Activated CD4-positive, alpha-beta T cell treated with anti-CD3 and anti-CD28 coated beads, Interleukin-2, amount 10 ng/mL, durations not matched to agents 24 days and 14 days (primary cell): ENCODE measurements around the gene GMDS. TPM values are rescaled to one million over a fixed set of nuclear protein-coding genes. Genes with fewer than 3 reads are reported as not detected.
A peak's percentile ranks its signal among the peaks of the same experiment; 100 is the strongest.

ENCODE experiments used
- DNase-seq: peaks from one replicate; pipeline ENCODE4 v3.0.0; 2022
- H3K27ac Mint-ChIP-seq: one replicate; pipeline ENCODE4 v1.8.0; 2022; ENCODE audit warnings: mild to moderate bottlenecking, mixed read lengths
- H3K27me3 Mint-ChIP-seq: one replicate; pipeline ENCODE4 v1.8.0; 2022; ENCODE audit warnings: mixed read lengths
- H3K36me3 Mint-ChIP-seq: one replicate; pipeline ENCODE4 v1.8.0; 2022; ENCODE audit warnings: low read depth, mild to moderate bottlenecking, mixed read lengths
- H3K4me1 Mint-ChIP-seq: one replicate; pipeline ENCODE4 v1.8.0; 2021; ENCODE audit warnings: mixed read lengths
- H3K4me3 Mint-ChIP-seq: one replicate; pipeline ENCODE4 v1.8.0; 2022; ENCODE audit warnings: mild to moderate bottlenecking, moderate library complexity, mixed read lengths
- H3K9me3 Mint-ChIP-seq: one replicate; pipeline ENCODE4 v1.8.0; 2021; ENCODE audit warnings: mixed read lengths
- intact Hi-C: fragments of 100-400 bp; cut with micrococcal nuclease; formaldehyde crosslinking; loops from one replicate; pipeline ENCODE4 v1.15.1; 2023
- total RNA-seq: library from RNA; stranded (reverse); gene quantifications from 2 replicates; pipeline ENCODE4 v1.2.3, GENCODE V29; 2022

Gene GMDS
- total RNA-seq, 1 donor from 2014 or later, result 47.4 TPM

- Mint-ChIP-seq H3K9me3 (no peaks in the 10 kb centered on the region), H3K36me3 (no peaks in the 10 kb centered on the region), H3K27ac (no peak overlapping the region), H3K27me3 (peaks cover 62% of the 10 kb centered on the region), H3K4me1 (peaks cover 6% of the 10 kb centered on the region), H3K4me3 (no peak overlapping the region)
- no peak for DNase-seq
- intact Hi-C loops, result no loop called here
Observed at GRCh38 chr6:1620504-1621069, 624.8 kb downstream of the GMDS start.

GRCh38 chr6:1619673-1620503, 625.5 kb downstream of the GMDS start:
- H3K9me3 Mint-ChIP-seq, result no peaks in the 10 kb centered on the region
- no peaks in the 10 kb centered on the region for H3K36me3 Mint-ChIP-seq
- intact Hi-C loops, result no loop called here

DNA sequence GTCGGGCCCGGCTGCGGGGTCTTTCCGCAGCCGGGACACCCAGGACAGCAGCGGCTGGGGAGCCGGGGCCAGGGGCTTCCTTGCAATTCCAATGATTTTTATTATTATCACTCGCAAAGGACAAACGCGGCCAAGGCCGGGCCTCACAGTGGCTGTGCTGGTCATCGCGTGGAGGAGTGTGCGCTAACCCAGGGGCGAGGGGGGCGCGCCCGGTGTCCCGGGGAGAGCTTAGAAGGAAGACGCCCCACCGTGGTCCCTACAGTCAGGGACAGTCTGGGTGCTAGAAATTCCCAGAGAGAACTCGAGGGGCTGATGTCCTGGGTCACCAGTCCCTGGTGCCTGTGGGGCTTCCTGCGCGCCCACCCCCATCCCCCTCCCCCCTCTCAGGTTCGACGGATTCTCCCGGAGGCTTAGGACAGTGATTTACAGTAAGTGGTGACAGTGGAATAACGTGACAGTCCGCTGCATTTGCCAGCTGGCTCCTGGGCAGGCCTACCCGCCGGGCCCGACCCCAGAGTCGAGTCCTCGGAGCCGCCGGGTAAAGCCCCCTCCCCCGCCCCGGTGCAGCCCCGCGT, 626.2 kb downstream of the GMDS start:
- Mint-ChIP-seq H3K4me1 (no peaks in the 10 kb centered on the region), H3K9me3 (no peaks in the 10 kb centered on the region), H3K27me3 (peaks cover 59% of the 10 kb centered on the region), H3K36me3 (no peaks in the 10 kb centered on the region), H3K27ac (no peak overlapping the region), H3K4me3 (no peak overlapping the region)
- intact Hi-C loops, result no loop called here
- DNase-seq, result no peak

More at GRCh38 chr6:1619673-1620503, 625.5 kb downstream of the GMDS start:
- Mint-ChIP-seq H3K4me3 (no peak overlapping the region), H3K27ac (no peak overlapping the region), H3K4me1 (no peaks in the 10 kb centered on the region), H3K27me3 (peaks cover 59% of the 10 kb centered on the region)
- peak; percentile 62 for DNase-seq

DNA sequence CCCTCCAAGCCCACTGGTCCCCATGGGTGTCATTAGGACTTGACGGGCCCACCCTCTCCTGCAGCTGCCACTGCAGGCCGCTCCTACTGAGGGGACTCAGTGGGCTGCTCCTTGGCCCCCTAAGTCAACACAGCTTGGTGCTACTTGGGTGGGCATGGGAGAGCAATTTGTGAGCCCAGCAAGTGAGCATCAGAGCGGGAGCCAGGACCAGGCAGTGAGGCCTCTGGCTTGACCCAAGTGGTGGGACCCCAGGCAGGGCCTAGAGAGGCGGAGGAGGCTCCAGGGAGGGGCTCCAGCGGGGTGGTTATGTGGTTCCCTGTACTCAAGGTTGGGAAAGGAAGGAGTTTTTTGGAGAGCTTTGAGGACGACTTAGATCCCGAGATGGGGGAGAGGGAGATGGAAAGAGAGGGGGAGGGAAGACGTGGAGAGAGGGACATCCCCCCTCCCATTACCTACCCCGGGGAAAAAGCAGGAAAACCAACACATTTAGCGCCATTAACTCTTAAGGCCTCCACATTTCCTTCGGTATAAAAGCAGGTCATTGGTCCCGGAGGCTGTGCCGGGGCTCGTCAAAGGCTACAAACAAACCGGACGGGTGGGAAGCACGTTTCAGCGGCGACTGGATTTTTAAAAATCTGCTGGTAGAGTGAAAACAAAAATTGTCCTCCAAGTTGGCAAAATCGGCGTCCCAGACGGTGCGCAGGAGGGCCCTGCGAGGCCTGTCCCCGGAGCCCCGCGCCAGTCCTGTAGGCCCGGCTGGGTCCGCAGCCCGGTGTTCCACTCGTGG, 626.9 kb downstream of the GMDS start:
- no peaks in the 10 kb centered on the region for H3K36me3 Mint-ChIP-seq
- DNase-seq, result no peak
- H3K27ac Mint-ChIP-seq, result no peak overlapping the region
- no peaks in the 10 kb centered on the region for H3K9me3 Mint-ChIP-seq
- H3K27me3 Mint-ChIP-seq, result peaks cover 59% of the 10 kb centered on the region
- no peak overlapping the region for H3K4me3 Mint-ChIP-seq
- H3K4me1 Mint-ChIP-seq, result no peaks in the 10 kb centered on the region
- intact Hi-C loops, result no loop called here

GRCh38 chr6:1617466-1618310, 627.7 kb downstream of the GMDS start:
- Mint-ChIP-seq H3K36me3 (no peaks in the 10 kb centered on the region), H3K27ac (no peak overlapping the region), H3K27me3 (peaks cover 60% of the 10 kb centered on the region)

DNA sequence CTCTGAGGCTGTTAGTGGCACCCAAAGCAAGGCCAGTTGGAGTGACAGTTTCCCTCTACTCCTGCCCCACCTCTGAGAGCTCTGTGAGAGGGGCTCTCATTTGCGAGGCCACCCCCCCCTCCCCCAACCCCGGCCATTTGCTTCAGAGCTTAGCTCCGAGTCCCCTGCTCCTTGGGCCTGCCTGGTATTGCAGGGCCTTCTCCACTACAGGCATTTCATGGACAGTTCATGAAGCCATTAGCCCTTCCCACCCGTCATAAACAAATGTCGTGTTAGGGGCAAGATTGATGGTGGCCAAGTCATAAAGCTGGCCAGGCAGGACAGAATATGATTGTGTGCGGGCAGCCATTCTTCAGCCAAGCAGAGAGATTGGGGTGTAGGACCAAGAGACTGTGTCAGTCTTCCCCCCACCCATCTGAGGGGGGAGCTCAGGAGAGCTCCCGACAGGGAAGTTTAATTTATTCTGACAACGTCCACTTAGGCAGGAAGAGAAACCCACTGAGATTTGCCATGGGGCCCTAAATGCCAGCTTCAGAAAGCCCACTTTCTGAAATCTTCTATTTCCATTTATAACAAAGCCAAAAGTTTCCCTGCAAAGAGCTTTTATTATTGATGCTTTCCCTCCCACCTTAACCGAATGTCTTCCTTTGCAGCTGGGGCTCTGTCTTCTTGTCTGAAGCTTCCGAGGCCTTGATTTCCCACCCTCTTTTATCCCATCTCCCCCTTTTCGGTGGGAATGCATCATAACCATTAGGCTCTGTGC, 628.5 kb downstream of the GMDS start:
- peaks cover 61% of the 10 kb centered on the region for H3K27me3 Mint-ChIP-seq
- H3K4me1 Mint-ChIP-seq, result peaks cover 6% of the 10 kb centered on the region

More at GRCh38 chr6:1617466-1618310, 627.7 kb downstream of the GMDS start:
- intact Hi-C loops, result no loop called here
- Mint-ChIP-seq H3K4me1 (no peaks in the 10 kb centered on the region), H3K9me3 (no peaks in the 10 kb centered on the region), H3K4me3 (no peak overlapping the region)
- DNase-seq, result no peak

GRCh38 chr6:1615853-1616420, 629.5 kb downstream of the GMDS start:
- intact Hi-C loops, result no loop called here
- Mint-ChIP-seq H3K36me3 (peaks cover 4% of the 10 kb centered on the region), H3K27ac (no peak overlapping the region), H3K9me3 (no peaks in the 10 kb centered on the region), H3K4me1 (peaks cover 7% of the 10 kb centered on the region), H3K27me3 (peaks cover 55% of the 10 kb centered on the region), H3K4me3 (no peak overlapping the region)
- no peak for DNase-seq

More for the DNA sequence above, 628.5 kb downstream of the GMDS start:
- intact Hi-C loops, result no loop called here
- no peak overlapping the region for H3K4me3 Mint-ChIP-seq
- H3K9me3 Mint-ChIP-seq, result no peaks in the 10 kb centered on the region
- peaks cover 3% of the 10 kb centered on the region for H3K36me3 Mint-ChIP-seq
- no peak for DNase-seq
- H3K27ac Mint-ChIP-seq, result no peak overlapping the region

DNA sequence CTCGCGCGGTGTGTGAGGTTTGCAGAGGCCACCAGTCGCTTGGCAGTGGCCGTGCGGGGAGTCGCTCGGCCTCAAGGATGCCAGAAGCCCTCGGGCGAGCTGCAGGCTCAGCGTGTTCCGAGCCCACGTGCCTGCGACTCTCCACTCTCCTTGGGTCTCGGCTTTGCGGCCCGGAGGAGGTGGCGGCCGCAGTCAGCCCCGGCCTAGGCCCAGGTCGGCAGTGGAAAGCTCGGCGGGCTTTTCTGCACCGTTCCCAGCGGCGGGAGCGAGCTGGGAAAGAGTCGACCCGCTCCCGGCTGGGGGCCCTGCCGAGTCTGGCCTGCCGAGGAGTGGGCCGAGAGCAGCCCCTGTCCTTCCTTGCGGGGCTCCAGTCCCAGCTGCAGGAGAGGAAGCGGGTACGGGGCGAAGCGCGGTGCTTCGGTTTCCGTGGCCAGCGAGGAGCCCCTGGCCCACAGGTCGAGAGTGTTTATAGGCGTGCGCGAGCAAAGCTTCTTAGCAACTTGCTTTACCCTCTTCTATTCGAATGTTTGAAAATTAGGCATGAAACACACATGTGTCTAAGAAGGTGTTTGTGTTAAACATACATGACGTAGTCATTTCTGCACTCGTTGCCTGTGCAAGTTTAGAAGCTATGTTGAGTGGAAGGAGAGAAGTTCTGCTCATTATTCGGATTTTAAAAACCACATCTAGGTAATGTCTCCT, 630.1 kb downstream of the GMDS start:
- no peak overlapping the region for H3K4me3 Mint-ChIP-seq
- no peak overlapping the region for H3K27ac Mint-ChIP-seq
- DNase-seq, result no peak
- H3K27me3 Mint-ChIP-seq, result peaks cover 59% of the 10 kb centered on the region
- peaks cover 10% of the 10 kb centered on the region for H3K4me1 Mint-ChIP-seq
- intact Hi-C loops, result no loop called here
- H3K9me3 Mint-ChIP-seq, result no peaks in the 10 kb centered on the region
- peaks cover 4% of the 10 kb centered on the region for H3K36me3 Mint-ChIP-seq

- peak; percentile 65 for DNase-seq
- H3K9me3 Mint-ChIP-seq, result no peaks in the 10 kb centered on the region
- peaks cover 57% of the 10 kb centered on the region for H3K27me3 Mint-ChIP-seq
- intact Hi-C loops, result loop anchor here (5.0 kb wide), 2 partner anchors 302 to 1618 kb away; partner anchors contain the start of gene FOXQ1
- peaks cover 4% of the 10 kb centered on the region for H3K36me3 Mint-ChIP-seq
- peaks cover 10% of the 10 kb centered on the region for H3K4me1 Mint-ChIP-seq
- H3K4me3 Mint-ChIP-seq, result no peak overlapping the region
- no peak overlapping the region for H3K27ac Mint-ChIP-seq
Observed at GRCh38 chr6:1614448-1615150, 630.8 kb downstream of the GMDS start.

DNA sequence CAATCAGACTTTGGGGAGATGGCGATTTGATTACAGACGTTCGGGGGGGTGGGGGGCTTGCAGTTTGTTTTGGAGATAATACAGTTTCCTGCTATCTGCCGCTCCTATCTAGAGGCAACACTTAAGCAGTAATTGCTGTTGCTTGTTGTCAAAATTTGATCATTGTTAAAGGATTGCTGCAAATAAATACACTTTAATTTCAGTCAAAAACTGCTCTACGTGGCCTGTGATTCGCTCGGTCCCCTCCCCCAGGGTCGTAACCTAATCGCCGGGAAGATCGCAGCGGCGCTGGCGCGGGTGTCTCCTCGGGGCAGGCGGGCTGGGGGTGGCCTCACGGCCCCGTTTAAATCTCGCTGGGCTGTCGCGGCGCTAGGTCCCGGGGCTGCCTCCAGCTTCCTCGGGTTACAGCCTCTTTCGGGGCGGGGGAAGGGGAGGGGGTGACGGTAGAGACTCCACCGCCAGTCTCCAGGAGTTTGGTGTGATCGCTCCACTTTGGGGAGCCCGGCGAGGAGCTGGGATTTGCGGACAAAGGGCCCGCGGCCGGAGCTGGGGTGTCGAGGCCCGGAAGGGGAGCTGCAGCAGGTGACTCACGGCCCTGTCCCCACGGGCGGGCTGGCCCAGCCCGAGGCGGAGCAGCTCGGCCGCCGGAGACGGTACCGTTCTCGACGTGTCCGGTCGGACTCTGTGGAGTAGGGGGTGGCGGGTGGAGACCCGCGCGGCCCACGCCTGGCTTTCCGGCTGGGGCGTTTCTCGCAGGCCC, 631.5 kb downstream of the GMDS start:
- H3K9me3 Mint-ChIP-seq, result no peaks in the 10 kb centered on the region
- peak overlapping the region; percentile 40 for H3K27ac Mint-ChIP-seq
- intact Hi-C loops, result loop anchor here (2.0 to 5.0 kb wide), 3 partner anchors 233 to 1618 kb away; partner anchors contain the start of gene FOXQ1
- no peak overlapping the region for H3K4me3 Mint-ChIP-seq
- peaks cover 60% of the 10 kb centered on the region for H3K27me3 Mint-ChIP-seq
- peaks cover 4% of the 10 kb centered on the region for H3K36me3 Mint-ChIP-seq
- no peak for DNase-seq
- H3K4me1 Mint-ChIP-seq, result peaks cover 10% of the 10 kb centered on the region

DNA sequence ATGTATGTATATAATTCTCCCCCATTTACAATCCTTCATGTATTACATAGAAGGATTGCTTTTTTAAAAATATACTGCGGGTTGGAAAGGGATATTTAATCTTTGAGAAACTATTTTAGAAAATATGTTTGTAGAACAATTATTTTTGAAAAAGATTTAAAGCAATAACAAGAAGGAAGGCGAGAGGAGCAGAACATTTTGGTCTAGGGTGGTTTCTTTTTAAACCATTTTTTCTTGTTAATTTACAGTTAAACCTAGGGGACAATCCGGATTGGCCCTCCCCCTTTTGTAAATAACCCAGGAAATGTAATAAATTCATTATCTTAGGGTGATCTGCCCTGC, 632.1 kb downstream of the GMDS start:
- H3K9me3 Mint-ChIP-seq, result no peaks in the 10 kb centered on the region
- peaks cover 60% of the 10 kb centered on the region for H3K27me3 Mint-ChIP-seq
- peaks cover 14% of the 10 kb centered on the region for H3K4me1 Mint-ChIP-seq
- intact Hi-C loops, result loop anchor here (2.0 to 5.0 kb wide), 3 partner anchors 233 to 1619 kb away; partner anchors contain the start of gene FOXQ1
- H3K4me3 Mint-ChIP-seq, result no peak overlapping the region
- DNase-seq, result no peak
- peaks cover 7% of the 10 kb centered on the region for H3K36me3 Mint-ChIP-seq
- H3K27ac Mint-ChIP-seq, result peak overlapping the region; percentile 40
